GM21528 (cell line): ENCODE data around the gene KCNT2.
"Not testable (repeated sequence)": the region's sequence is repeated elsewhere in the genome, so short reads cannot be mapped to it uniquely, and the experiment has no call there.

Experiments
- ATAC-seq: cut with Tn5 transposase; IDR thresholded peaks from one replicate; pipeline ENCODE4 v1.9.1; 2021; ENCODE audit warnings: mild to moderate bottlenecking, moderate library complexity; ENCODE audit not compliant: unreplicated experiment, low FRiP score

The KCNT2 gene

DNA sequence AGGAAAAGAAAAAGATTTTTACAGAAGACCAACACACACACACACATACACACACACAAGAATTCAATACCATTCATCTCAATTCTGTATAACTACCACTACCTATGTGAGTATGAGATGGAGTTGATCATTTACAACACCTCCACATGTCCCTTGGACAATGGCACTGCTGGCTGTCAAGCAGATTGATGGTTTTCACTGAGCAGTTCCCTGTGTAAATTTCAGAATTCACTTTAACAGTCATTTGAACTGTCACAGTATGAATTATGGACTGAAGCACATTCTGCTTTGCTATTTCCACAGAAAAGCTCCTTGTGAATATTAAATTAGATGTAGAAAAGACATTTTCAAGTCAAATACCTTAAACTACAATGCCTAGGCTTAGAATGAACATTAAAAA lies 14.3 kb downstream of the KCNT2 start:
- no peak for ATAC-seq

DNA sequence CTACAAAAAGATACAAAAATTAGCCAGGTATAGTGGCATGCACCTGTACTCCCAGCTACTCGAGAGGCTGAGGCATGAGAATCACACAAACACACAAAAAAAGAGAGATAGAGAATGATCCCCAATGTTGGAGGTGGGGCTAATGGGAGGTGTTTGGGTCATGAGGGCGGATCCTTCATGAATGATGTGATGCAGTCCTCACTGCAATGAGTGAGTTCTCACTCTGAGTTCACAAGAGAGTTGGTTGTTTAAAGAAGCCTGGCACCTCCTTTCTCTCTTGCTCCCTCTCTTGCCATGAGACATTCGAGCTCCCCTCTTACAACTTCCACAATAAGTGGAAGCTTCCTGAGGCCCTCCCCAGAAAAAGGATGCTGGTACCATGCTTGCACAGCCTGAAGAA lies 17.3 kb downstream of the KCNT2 start:
- ATAC-seq: no peak

DNA sequence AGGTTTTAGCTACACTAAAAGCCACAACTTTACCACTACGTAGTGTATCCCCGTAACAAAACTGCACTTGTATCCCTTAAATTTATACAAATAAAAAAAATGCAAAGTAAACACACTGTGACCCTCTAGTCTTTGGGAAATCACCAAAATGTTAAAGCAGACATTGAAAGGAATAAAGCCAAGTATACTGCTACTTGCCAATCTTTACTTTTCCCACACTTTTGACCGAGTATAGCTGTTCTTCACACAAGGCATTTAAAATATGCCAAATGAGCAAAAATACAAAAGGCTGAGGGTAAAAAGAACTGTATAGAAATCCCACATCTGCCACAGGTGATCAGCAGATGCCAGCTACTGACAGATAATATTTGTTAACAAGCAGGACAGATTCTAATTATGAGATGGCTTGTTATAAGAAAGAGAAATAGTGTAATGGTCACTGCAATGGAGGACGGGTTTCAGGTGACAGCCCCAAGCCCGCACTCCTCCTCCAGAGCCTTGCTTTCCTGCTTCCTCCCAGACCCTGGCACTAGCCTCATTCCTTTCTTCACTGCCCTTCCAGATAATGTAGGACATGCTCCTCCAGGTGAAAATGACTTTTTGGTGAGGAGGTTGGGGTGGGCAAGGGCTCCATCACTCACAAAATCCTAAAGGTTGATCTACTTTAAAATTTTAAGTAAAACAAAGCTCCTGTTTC lies 18.1 kb downstream of the KCNT2 start:
- ATAC-seq: no peak

DNA sequence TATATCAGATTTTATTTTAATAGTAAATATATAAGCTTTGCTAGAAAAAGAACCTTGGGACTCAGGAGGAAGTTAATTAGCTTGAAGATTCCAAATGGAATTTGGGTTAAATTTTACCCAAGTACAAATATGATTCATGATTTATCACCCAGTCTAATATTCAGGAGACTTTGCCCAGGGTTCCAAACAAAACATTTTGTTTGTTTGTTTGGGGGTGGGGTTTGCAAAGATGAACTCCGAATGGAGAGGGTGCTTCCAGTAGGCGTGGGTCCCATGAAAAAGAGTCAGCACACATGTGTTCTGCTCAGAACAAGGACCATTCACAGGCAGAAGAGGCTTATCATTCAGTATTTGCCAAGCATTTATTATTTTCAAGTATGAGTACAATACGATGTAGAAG lies 23.5 kb downstream of the KCNT2 start:
- ATAC-seq: no peak

DNA sequence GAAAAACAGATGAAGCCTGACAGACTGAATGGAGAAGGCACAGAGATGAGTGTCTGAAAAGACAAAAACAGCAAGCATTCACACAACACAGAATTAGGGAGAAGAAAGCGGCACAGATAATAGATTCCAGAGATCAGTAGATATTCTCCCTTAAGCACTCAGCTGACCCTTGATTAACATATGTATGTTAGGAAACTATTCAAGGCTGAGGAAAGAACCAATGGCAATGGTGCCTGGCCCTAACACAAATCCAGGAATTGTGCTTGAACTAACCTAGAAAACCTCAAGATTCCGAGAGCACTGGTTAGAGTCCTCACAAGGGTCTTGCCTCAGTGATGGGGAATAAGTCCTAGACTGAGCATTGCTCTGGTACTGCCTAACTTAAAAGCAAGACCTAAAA lies 30.9 kb downstream of the KCNT2 start:
- no peak for ATAC-seq

DNA sequence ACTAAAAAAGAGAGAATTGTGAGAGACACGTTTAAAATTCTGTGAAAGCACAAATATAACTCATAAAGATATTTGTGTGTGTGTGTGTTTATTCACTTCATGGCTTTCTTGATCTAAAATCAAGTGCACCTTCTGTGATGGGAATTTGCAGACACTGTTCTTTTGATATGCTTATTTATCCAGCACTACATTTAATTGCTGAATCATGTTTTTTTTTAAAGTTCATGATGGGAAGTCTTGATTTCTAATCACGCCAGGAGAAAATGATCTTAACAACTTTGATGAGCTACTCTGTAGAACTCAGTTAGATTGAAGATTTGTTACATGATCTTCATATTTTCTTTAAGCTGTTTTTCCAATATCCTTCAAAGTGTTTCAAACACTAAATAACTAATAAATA lies 35.0 kb downstream of the KCNT2 start:
- ATAC-seq: no peak

DNA sequence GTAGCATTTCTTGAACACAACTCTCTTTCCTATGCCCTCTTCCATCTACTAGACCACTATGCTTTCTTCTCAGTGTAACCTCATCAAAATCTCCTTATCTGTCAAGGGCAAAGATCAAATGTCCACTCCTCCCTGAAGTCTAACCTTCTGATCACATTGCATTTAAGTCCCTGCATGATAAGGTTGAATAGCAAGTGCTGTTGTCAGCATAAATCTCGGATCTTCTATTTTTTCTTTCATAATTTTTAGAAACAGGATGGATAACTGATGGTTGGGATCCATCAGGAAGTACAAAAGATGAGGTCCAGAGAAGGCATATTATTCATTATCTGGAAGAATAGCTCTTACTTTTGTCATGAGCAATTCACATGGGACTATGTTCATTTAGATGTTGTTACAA lies 41.0 kb downstream of the KCNT2 start:
- no peak for ATAC-seq

DNA sequence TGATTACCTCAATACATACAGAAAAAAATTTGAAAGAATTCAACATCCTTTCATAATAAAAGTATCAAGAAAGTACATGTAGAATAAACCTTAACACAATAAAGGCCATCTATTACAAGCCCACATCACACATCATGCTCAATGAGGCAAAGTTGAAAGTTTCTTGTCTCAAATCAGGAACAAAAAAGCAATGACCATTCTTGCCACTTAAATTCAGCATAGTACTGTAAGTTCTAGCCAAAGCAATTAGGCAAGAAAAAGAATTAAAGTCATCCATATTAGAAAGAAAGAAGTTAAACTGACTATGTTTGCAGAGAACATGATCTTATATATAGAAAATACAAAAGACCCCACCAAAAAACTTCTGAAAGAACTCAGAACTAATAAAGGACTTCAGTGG lies 44.5 kb downstream of the KCNT2 start:
- no peak for ATAC-seq

DNA sequence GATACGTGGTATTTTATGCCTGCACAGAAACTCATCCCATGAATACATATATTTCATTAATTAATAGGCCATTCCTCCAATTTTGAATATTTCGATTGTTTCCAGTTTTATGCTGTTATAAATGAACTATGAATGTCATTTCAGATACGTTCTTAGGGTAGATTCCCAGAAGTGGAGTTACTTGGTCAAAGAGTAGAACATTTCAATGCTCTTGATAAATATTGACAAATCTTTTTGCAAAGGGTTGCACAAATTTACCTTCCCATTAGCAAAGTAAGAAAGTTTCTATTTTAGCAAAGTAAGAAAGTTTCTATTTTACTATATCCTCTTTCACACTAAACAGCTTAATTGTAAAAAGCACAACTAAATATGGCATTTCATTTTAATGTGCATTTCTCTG lies 48.9 kb downstream of the KCNT2 start:
- ATAC-seq: no peak

DNA sequence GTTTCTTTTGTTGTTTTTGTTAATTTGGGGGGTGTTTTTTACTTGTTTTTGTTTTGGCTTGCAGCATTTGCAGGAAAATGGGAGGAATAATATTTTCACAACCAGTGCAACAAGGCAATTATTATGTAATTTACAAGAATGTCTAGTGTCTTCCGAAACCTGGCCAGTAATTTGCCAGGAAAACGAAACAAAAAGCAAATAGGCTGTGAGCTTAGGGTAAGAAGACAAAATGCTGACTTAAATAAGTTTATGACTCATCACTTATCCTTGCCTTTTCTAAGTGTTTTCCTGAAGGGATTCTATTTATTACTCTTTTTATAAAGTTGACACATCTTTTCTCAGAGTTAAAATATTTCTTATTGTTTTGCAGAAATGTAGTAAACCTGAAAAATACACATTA lies 49.8 kb downstream of the KCNT2 start:
- no peak for ATAC-seq

DNA sequence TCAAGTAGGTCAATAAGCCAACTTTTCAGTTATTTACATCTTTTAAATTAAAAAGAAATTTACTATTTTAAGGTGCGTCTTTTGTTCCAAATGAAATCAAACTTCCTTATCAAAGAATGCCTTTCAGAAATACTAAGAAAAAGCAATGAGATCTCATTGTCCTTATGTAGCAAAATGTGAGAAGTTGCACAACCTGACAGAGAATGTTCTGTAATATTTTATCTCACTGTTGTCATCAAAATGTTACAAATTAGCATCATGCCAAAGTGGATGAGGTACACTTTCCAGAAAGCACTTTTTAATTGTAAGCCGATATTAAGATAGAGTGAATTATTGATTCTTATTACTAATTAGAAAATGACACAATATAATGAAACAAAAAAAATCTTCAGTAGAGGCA lies 50.4 kb downstream of the KCNT2 start:
- no peak for ATAC-seq

DNA sequence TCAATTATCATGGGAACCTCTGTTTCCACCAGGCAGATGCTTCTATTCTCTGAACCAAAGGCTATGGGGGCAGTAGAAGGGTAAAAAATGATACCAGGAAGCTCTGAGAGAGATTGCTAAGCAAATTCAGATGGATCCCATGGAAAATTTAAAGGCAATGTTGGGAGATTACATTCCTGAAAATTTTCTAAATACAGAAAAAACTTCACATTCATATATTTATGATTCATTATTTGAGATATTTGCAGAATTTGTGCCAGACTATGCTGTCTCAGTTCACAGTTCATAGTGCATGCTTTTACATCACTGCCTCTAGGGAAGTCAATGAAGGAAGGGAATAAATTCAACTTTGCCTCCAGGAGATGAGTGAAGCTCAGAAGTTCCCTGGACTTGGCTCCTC lies 57.5 kb downstream of the KCNT2 start:
- ATAC-seq: no peak

DNA sequence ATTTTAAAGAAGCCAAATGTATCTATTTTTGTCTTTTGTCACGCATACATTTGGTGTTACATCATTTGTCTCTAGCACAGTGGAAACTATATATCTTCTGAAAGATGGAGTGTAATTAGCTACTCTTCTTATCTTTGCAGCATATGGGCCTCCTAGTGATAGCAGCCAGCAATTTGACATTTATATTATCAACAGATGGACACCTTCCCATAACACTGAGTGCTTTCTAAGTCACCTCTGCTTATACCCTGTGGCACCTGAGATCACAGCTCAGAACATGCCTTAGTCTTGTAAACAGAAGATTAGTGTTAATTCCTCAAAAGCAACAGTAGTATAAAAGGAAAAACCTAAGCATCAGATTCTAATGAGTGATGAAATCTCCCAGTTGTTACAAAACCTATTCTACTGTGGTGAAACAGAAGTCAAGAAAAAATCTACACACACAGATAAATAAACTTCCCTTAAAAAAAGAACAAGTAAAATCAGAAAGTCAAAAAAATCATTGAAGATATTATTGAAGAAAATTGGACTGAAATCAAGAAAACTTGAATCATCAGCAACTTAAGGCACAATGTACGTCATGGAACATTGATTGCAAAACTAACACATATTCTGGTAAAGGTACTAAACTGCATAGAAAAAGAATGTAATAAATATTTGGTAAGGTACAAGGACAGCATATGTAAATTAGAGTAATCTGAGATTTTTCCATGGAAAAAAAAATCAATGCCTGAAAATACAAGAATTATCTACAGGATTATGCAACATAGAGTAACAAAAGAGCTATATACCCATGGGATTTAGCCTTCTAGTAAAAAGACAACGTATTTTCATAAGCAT lies 61.7 kb downstream of the KCNT2 start:
- no peak for ATAC-seq

DNA sequence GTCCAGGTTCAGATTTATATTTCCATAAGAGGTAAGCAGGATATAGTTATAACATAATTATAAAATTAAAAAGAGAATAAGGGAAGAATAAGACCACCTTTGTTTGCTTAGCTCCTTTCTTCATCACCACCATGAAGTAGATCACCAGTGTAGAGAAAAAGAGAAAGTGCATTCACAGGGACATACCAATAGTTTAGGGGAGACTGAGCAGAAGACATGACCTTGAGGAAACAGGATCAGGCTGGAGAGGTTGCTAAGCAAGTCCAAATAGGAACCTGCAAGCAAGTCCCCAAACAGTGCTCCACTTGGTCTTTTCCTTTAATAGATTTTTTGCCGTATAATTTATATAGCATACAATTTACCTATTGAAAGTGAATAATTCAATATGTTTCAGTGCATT lies 63.0 kb downstream of the KCNT2 start:
- ATAC-seq: no peak

DNA sequence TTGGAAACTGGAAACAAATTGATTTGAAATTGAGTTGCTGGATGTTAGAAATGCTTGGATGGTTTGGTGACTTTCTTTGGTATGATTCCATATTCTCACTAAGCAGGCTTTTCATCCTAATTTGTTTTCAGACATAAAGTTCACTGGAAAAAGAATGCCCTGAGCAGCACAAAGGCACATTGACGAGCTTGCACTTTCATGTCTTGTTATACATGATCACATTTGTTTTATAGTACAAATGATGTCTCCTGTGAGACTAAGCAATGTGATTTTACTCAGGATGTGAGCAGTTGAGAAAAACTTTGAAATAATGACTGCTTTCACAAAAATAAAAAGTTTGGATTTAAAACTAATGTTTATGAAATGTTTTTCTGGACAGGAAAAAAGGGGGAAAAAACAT lies 63.6 kb downstream of the KCNT2 start:
- no peak for ATAC-seq

DNA sequence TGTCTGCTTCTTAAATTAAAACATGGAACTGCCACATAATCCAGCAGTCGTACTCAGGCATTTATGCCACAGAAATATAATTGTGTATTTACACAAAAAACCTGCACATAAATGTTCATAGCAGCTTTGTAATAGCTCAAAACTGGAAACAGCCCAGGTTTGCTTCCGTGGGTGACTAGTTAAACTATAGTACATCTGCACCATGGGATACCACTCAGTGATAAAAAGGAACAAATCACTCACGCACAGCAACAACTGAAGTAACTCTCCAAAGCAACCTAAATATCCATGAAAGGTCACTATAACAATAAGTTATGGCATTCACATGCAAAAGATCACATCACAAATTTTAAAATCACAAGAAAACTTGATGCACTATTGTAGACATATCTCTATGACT lies 64.4 kb downstream of the KCNT2 start:
- ATAC-seq: no peak

DNA sequence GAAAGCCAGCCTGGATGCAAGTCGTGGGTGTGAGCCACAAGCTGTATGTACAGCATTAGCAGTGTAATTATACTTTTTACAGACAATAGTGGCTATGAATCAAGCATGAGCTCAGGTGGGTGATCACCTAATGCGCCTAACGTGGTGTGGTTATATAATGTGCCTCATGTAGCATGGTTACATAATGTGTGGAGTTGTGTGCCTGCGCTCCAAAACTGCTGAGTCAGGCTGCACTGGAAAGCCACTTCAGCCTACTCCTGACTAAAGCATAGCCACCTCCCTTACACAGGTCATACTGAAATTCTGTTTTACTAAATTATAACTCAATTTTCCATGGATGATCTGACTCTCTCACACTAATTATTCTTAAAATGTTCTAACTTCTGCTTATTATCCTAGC lies 69.8 kb downstream of the KCNT2 start:
- no peak for ATAC-seq

DNA sequence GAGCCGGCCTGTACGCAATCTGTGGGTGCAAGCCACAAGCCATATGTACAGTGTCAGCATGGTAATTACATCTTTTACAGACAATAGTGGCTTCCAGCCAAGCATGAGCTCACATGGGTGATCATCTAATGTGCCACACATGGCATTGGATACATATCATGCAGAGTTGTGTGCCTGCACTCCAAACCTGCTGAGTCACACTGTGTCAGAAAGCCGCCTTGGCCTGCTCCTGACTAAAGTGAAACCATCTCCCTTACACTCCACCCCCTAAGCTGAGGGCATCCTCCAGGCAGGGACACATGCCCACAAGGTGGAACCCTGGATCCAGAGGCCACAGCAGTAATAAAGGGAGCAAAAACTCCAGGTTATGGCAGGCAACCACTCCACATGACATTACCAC lies 72.5 kb downstream of the KCNT2 start:
- no peak for ATAC-seq

DNA sequence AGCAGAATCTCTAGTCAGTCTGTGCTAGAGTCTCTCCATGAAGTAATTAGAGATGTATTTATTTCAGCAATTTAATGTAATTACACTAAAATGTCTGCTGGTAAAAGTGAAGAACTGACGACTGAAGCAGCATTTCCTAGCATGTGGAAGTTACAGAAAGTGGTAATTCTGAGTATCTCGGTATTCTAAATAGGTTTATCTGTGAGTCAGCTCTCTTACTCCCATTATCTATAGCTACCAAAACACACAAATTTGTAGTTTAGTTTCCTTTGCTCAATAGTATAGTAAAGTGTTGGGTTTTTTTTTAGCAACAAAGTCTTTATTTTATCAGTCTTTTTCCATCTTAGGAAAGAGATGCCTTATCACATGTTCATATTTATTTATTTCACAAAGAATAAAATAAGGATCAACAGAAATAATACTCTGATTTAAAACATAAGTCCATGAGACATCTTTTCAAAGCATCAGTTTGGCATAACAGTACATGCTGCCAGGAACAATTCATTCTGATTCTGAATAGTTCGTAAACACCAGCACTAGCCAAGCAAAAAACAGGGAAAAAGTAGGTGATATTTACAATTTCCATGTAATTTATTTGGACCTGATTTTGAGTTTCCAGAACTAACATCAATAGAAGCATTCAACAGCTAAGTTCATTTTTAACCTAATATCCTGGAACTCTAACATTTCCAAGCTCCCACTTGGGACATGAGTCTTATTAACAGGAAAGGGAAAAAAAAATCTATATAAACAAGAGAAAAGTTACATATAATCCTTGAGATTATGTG lies 76.3 kb downstream of the KCNT2 start:
- no peak for ATAC-seq

DNA sequence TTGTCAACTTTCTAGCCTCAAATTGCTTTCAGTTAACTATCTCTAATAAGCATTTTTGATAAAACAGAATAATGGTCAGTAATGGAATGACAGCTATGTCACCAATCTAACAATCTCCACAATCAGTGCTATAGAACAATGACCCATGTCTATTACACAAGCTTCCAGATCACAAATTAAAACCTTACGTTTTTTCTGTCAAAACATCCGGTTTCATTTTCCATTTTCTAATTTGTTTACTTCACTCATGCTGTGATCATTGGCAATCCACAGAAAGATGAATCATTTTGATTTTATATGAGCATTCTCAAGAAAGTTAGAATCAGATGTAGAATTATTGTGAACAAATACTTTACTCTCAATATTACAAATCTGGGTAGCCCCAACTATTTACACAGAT lies 80.3 kb downstream of the KCNT2 start:
- ATAC-seq: no peak

DNA sequence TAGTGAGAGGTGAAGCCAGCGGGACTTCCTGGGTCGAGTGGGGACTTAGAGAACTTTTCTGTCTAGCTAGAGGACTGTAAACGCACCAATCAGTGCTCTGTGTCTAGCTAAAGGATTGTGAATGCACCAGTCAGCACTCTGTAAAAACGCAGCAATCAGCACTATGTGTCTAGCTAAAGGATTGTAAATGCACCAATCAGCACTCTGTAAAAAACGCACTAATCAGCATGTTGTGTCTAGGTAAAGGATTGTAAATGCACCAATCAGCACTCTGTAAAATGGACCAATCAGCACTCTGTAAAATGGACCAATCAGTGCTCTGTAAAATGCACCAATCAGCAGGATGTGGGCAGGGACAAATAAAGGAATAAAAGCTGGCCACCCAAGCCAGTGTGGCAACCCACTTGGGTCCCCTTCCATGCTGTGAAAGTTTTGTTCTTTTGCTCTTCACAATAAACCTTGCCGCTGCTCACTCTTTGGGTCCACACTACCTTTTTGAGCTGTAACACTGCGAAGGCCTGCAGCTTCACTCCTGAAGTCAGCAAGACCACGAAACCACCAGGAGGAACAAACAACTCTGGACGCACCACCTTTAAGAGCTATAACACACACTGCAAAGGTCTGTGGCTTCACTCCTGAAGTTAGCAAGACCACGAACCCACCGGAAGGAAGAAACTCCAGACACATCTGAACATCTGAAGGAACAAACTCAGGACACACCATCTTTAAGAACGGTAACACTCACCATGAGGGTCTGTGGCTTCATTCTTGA lies 85.5 kb downstream of the KCNT2 start:
- ATAC-seq: not testable (repeated sequence)
